Osteoblast (primary cell): ENCODE measurements around the gene ATAD3B. TPM values are rescaled to one million over a fixed set of nuclear protein-coding genes. Genes with fewer than 3 reads are reported as not detected.

Experiments
- DNase-seq: peaks from one replicate; pipeline ENCODE4 v3.0.0; 2011; ENCODE audit warnings: low spot score, mixed read lengths; ENCODE audit not compliant: insufficient read length; ENCODE audit errors: missing footprints
- H2AFZ ChIP-seq: 2 replicates; pipeline ENCODE4 v1.6.0; 2011; ENCODE audit warnings: mild to moderate bottlenecking, low read length
- H3K27ac ChIP-seq: 2 replicates; pipeline ENCODE4 v1.5.1; 2011; ENCODE audit warnings: mild to moderate bottlenecking, low read depth, low read length, moderate library complexity
- H3K27me3 ChIP-seq: 2 replicates; pipeline ENCODE4 v1.6.0; 2012; ENCODE audit warnings: mild to moderate bottlenecking, control low read depth, inconsistent platforms, low read length, moderate library complexity; ENCODE audit not compliant: insufficient read depth
- H3K36me3 ChIP-seq: 2 replicates; pipeline ENCODE4 v1.5.1; 2011; ENCODE audit warnings: mild to moderate bottlenecking, low read length, control low read depth, moderate library complexity; ENCODE audit not compliant: insufficient read depth
- H3K4me1 ChIP-seq: 2 replicates; pipeline ENCODE4 v1.5.1; 2011; ENCODE audit warnings: mild to moderate bottlenecking, low read length, control low read depth, moderate library complexity; ENCODE audit not compliant: insufficient read depth
- H3K4me2 ChIP-seq: 2 replicates; pipeline ENCODE4 v1.6.0; 2011; ENCODE audit warnings: mild to moderate bottlenecking, low read length; ENCODE audit not compliant: insufficient read depth
- H3K4me3 ChIP-seq: fragments of 200-600 bp; sonication (generic); 3 replicates; pipeline ENCODE4 v1.5.1; 2012; ENCODE audit warnings: mild to moderate bottlenecking, low read length, inconsistent platforms; ENCODE audit not compliant: insufficient read depth
- H3K79me2 ChIP-seq: 2 replicates; pipeline ENCODE4 v1.6.0; 2012; ENCODE audit warnings: mild to moderate bottlenecking, low read length, control low read depth, inconsistent platforms; ENCODE audit not compliant: insufficient read depth
- H3K9me3 ChIP-seq: 2 replicates; pipeline ENCODE4 v1.5.1; 2011; ENCODE audit warnings: low read depth, low read length, control low read depth
- H4K20me1 ChIP-seq: 2 replicates; pipeline ENCODE4 v1.6.0; 2012; ENCODE audit warnings: mild to moderate bottlenecking, low read length, control low read depth; ENCODE audit not compliant: insufficient read depth
- total RNA-seq: library from RNA; depleted of rRNA; stranded (reverse); fragments of >200 nt; gene quantifications from 2 replicates; pipeline ENCODE4 v1.2.3, GENCODE V29; 2012
- TF ChIP-seq, protein P1 (sequence below): IDR thresholded peaks from 2 replicates; pipeline ENCODE4 v1.5.1; 2011; ENCODE audit warnings: mild to moderate bottlenecking, low read depth, low read length, moderate library complexity; ENCODE audit errors: extremely low read depth

ATAD3B gene
- total RNA-seq, result 10.6 and 14.5 TPM in 2 replicates

DNA sequence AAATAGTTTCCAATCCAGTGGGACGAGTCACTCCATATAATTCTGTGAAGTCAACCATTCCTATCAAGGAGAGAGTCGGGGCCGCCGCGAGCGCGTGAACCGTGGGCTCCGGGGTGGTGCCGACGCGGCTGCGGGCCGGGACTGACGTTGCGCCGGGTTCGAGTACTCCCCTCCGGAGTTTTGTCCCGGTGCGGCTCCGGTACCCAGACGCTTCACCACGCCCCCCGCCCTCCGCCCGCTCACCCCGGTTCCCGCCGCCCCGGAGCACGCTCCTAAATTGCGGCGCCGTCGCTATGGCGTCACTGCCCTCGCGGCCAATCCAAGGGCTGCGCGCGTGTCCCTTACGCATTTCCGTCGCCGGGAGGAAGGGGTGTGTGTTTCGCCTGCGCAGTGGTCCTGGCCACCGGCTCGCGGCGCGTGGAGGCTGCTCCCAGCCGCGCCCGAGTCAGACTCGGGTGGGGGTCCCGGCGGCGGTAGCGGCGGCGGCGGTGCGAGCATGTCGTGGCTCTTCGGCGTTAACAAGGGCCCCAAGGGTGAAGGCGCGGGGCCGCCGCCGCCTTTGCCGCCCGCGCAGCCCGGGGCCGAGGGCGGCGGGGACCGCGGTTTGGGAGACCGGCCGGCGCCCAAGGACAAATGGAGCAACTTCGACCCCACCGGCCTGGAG lies at the start of gene ATAD3B:
ATAD3B (plus strand) TSS at position 377 of the 664 bp plus-strand sequence; CDS start at position 497, 120 bp downstream.
- Histone ChIP-seq H2AFZ (peak within 1 kb of the TSS; percentile 81), H3K9me3 (no peaks in the 10 kb centered on the region), H3K4me2 (peak within 1 kb of the TSS; percentile 99), H3K79me2 (peaks cover 41% of the 10 kb centered on the region), H3K36me3 (no peaks in the 10 kb centered on the region), H3K27me3 (no peaks in the 10 kb centered on the region), H3K27ac (peak within 1 kb of the TSS; percentile 68), H3K4me1 (peaks cover 12% of the 10 kb centered on the region), H4K20me1 (peaks cover 11% of the 10 kb centered on the region), H3K4me3 (peak within 1 kb of the TSS; percentile 79)
- TF ChIP-seq, protein P1, sequence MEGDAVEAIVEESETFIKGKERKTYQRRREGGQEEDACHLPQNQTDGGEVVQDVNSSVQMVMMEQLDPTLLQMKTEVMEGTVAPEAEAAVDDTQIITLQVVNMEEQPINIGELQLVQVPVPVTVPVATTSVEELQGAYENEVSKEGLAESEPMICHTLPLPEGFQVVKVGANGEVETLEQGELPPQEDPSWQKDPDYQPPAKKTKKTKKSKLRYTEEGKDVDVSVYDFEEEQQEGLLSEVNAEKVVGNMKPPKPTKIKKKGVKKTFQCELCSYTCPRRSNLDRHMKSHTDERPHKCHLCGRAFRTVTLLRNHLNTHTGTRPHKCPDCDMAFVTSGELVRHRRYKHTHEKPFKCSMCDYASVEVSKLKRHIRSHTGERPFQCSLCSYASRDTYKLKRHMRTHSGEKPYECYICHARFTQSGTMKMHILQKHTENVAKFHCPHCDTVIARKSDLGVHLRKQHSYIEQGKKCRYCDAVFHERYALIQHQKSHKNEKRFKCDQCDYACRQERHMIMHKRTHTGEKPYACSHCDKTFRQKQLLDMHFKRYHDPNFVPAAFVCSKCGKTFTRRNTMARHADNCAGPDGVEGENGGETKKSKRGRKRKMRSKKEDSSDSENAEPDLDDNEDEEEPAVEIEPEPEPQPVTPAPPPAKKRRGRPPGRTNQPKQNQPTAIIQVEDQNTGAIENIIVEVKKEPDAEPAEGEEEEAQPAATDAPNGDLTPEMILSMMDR, result no peak
- peak; percentile 100 for DNase-seq

GRCh38 chr1:1421907-1422464 lies 49.6 kb upstream of the ATAD3B start:
- H3K36me3 ChIP-seq, result no peaks in the 10 kb centered on the region

DNA sequence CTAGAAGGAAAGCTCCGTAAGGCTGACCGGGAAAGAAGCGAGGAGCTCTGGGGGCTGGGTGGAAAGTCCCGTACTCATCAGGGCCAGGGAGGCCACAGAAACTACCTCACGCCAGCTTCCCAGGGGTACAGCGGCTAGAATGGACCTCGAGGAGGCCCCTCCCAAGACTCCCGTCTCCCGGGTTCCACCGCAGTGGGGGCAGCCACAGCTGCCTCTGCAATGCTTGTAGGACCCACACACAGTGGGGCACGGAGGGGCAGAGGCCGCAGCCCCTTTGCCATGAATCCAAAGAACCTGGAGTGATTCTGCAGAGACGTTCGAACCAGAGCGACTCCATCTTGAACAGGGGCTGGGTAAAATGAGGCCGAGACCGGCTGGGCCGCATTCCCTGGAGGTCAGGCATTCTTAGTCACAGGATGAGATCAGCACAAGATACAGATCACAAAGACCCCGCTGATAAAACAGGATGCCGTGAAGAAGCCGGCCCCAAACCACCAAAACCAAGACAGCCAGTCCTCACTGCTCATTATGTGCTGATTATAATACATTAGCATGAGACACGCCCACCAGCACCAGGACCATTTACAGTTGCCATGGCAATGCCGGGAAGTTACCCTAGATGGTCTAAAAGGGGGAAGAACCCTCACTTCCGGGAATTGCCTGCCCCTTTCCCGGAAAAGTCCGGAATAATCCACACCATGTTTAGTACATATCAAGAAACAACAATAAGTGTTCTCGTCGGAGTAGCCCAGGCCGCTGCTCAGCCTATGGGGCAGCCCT lies 48.9 kb upstream of the ATAD3B start:
- Histone ChIP-seq H3K9me3 (no peaks in the 10 kb centered on the region), H3K27ac (no peak overlapping the region), H4K20me1 (no peaks in the 10 kb centered on the region), H3K27me3 (no peaks in the 10 kb centered on the region), H2AFZ (peak overlapping the region; percentile 51), H3K4me1 (peaks cover 7% of the 10 kb centered on the region), H3K79me2 (no peaks in the 10 kb centered on the region), H3K36me3 (no peaks in the 10 kb centered on the region), H3K4me2 (peak overlapping the region; percentile 20), H3K4me3 (no peak overlapping the region)
- TF ChIP-seq, protein P1, result no peak
- peak; percentile 94 for DNase-seq

More at GRCh38 chr1:1421907-1422464, 49.6 kb upstream of the ATAD3B start:
- H4K20me1 ChIP-seq, result no peaks in the 10 kb centered on the region
- H2AFZ ChIP-seq, result no peak overlapping the region
- TF ChIP-seq, protein P1, result no peak
- H3K4me2 ChIP-seq, result no peak overlapping the region
- H3K27ac ChIP-seq, result no peak overlapping the region
- no peaks in the 10 kb centered on the region for H3K9me3 ChIP-seq
- no peaks in the 10 kb centered on the region for H3K79me2 ChIP-seq
- H3K4me1 ChIP-seq, result peaks cover 7% of the 10 kb centered on the region
- peak; percentile 83 for DNase-seq
- H3K27me3 ChIP-seq, result no peaks in the 10 kb centered on the region
- H3K4me3 ChIP-seq, result no peak overlapping the region

GRCh38 chr1:1423245-1423597 lies 48.3 kb upstream of the ATAD3B start:
- H3K4me3 ChIP-seq, result no peak overlapping the region
- H2AFZ ChIP-seq, result no peak overlapping the region
- peak overlapping the region; percentile 20 for H3K4me2 ChIP-seq
- TF ChIP-seq, protein P1, result no peak
- H4K20me1 ChIP-seq, result no peaks in the 10 kb centered on the region
- H3K27ac ChIP-seq, result no peak overlapping the region
- DNase-seq, result peak; percentile 84
- H3K36me3 ChIP-seq, result no peaks in the 10 kb centered on the region
- no peaks in the 10 kb centered on the region for H3K27me3 ChIP-seq
- no peaks in the 10 kb centered on the region for H3K79me2 ChIP-seq
- peaks cover 7% of the 10 kb centered on the region for H3K4me1 ChIP-seq
- H3K9me3 ChIP-seq, result no peaks in the 10 kb centered on the region
